ENCODE results near the gene PLCL1.
A peak's percentile ranks its signal among the peaks of the same experiment; 100 is the strongest.

The PLCL1 gene

DNA sequence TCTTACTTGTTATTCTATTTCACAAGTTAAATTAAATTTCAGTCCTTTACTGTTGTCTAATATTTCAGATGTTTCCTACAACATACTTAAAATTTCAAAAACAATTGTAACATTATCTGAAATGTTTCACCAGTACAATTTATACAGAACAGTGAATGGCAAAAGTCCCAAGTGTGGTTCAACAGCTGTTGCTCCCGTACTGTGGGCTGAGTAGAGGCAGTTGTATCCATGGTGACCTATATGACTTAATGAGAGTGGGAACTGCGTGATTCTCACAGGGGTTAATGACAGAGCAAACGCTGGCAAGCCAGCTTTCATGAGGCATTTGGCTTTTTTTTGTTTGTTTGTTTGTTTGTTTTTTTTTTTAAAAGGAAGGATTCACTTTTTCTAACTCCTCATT, 5.3 kb upstream of the PLCL1 start:
- peak in 1 of 2 donors; percentile 23 for DNase-seq (ENCODE audit: low read depth in 2 of 2)
- no peak for TF ChIP-seq CTCF (IDR thresholded peaks at IDR 0.05; ENCODE audit: low read depth, low read length)
- no peak overlapping the region for H3K4me3 ChIP-seq (replicated peaks in 1 of 2; ENCODE audit: low read depth in 2 of 2, low read length in 2 of 2)

GRCh38 chr2:197800091-197800490, 4.3 kb upstream of the PLCL1 start:
- no peak overlapping the region for H3K4me3 ChIP-seq (replicated peaks in 1 of 2; ENCODE audit: low read depth in 2 of 2, low read length in 2 of 2)
- DNase-seq (ENCODE audit: low read depth in 2 of 2) = no peak
- TF ChIP-seq CTCF (IDR thresholded peaks at IDR 0.05; ENCODE audit: low read depth, low read length) = no peak

- TF ChIP-seq CTCF (IDR thresholded peaks at IDR 0.05; ENCODE audit: low read depth, low read length) = no peak
- no peak overlapping the region for H3K4me3 ChIP-seq (replicated peaks in 1 of 2; ENCODE audit: low read depth in 2 of 2, low read length in 2 of 2)
- DNase-seq (ENCODE audit: low read depth in 2 of 2) = no peak
Observed at GRCh38 chr2:197801033-197801432, 3.4 kb upstream of the PLCL1 start.

GRCh38 chr2:197803033-197803444, 1.4 kb upstream of the PLCL1 start:
- peak; percentile 76 to 78 for DNase-seq (ENCODE audit: low read depth in 2 of 2)
- H3K4me3 ChIP-seq (replicated peaks in 1 of 2; ENCODE audit: low read depth in 2 of 2, low read length in 2 of 2) = no peak overlapping the region
- TF ChIP-seq CTCF (IDR thresholded peaks at IDR 0.05; ENCODE audit: low read depth, low read length) = peak; percentile 83

- no peak for TF ChIP-seq CTCF (IDR thresholded peaks at IDR 0.05; ENCODE audit: low read depth, low read length)
- H3K4me3 ChIP-seq (replicated peaks in 1 of 2; ENCODE audit: low read depth in 2 of 2, low read length in 2 of 2) = peak overlapping the region; percentile 63 to 85
- peak; percentile 31 to 37 for DNase-seq (ENCODE audit: low read depth in 2 of 2)
Observed at GRCh38 chr2:197804758-197805714, 643 bp downstream of the PLCL1 start.

- peak; percentile 22 to 23 for DNase-seq (ENCODE audit: low read depth in 2 of 2)
- peak overlapping the region; percentile 63 to 85 for H3K4me3 ChIP-seq (replicated peaks in 1 of 2; ENCODE audit: low read depth in 2 of 2, low read length in 2 of 2)
- TF ChIP-seq CTCF (IDR thresholded peaks at IDR 0.05; ENCODE audit: low read depth, low read length) = no peak
Observed at GRCh38 chr2:197805715-197806633, 1.6 kb downstream of the PLCL1 start.
